ENCODE results near the gene SSH3.

The SSH3 gene

GRCh38 chr11:67300756-67301312 lies 2.5 kb upstream of the SSH3 start:
- Histone ChIP-seq H3K4me1 (ENCODE audit: control insufficient read depth, insufficient read depth, low read length, unreplicated experiment) (peaks cover 4% of the 10 kb centered on the region), H3K36me3 (ENCODE audit: insufficient read depth, low read length) (peaks cover 23% of the 10 kb centered on the region), H2AFZ (ENCODE audit: low read length, unreplicated experiment) (no peak overlapping the region), H3K79me2 (ENCODE audit: control insufficient read depth, insufficient read depth, low read length, unreplicated experiment) (peaks cover under 1% of the 10 kb centered on the region), H3K27ac (ENCODE audit: low read depth, low read length) (no peak overlapping the region), H3K4me3 (ENCODE audit: low read depth, low read length) (no peak overlapping the region), H3K27me3 (ENCODE audit: insufficient read depth, low read length) (no peaks in the 10 kb centered on the region)

- Histone ChIP-seq H3K27me3 (ENCODE audit: insufficient read depth, low read length) (no peaks in the 10 kb centered on the region), H3K4me3 (ENCODE audit: low read depth, low read length) (no peak overlapping the region), H3K27ac (ENCODE audit: low read depth, low read length) (no peak overlapping the region), H3K36me3 (ENCODE audit: insufficient read depth, low read length) (peaks cover 17% of the 10 kb centered on the region), H3K4me1 (ENCODE audit: control insufficient read depth, insufficient read depth, low read length, unreplicated experiment) (peaks cover 4% of the 10 kb centered on the region), H3K79me2 (ENCODE audit: control insufficient read depth, insufficient read depth, low read length, unreplicated experiment) (no peaks in the 10 kb centered on the region), H2AFZ (ENCODE audit: low read length, unreplicated experiment) (no peak overlapping the region)
These were observed 1.9 kb upstream of the SSH3 start for GRCh38 chr11:67301313-67301921.

- H3K4me3 ChIP-seq (ENCODE audit: low read depth, low read length), result no peak overlapping the region
- H3K79me2 ChIP-seq (ENCODE audit: control insufficient read depth, insufficient read depth, low read length, unreplicated experiment), result no peaks in the 10 kb centered on the region
- no peaks in the 10 kb centered on the region for H3K27me3 ChIP-seq (ENCODE audit: insufficient read depth, low read length)
- peaks cover 4% of the 10 kb centered on the region for H3K4me1 ChIP-seq (ENCODE audit: control insufficient read depth, insufficient read depth, low read length, unreplicated experiment)
- peaks cover 11% of the 10 kb centered on the region for H3K36me3 ChIP-seq (ENCODE audit: insufficient read depth, low read length)
- H3K27ac ChIP-seq (ENCODE audit: low read depth, low read length), result no peak overlapping the region
- no peak overlapping the region for H2AFZ ChIP-seq (ENCODE audit: low read length, unreplicated experiment)
These were observed 1.3 kb upstream of the SSH3 start for GRCh38 chr11:67301951-67302516.

GRCh38 chr11:67302571-67303131 lies 679 bp upstream of the SSH3 start:
- Histone ChIP-seq H3K4me1 (ENCODE audit: control insufficient read depth, insufficient read depth, low read length, unreplicated experiment) (peaks cover 4% of the 10 kb centered on the region), H3K36me3 (ENCODE audit: insufficient read depth, low read length) (peaks cover 10% of the 10 kb centered on the region; the same call in 1 of the 2 replicates), H3K4me3 (ENCODE audit: low read depth, low read length) (peak overlapping the region; percentile 82), H3K79me2 (ENCODE audit: control insufficient read depth, insufficient read depth, low read length, unreplicated experiment) (no peaks in the 10 kb centered on the region), H3K27me3 (ENCODE audit: insufficient read depth, low read length) (no peaks in the 10 kb centered on the region), H3K27ac (ENCODE audit: low read depth, low read length) (no peak overlapping the region), H2AFZ (ENCODE audit: low read length, unreplicated experiment) (no peak overlapping the region)

GRCh38 chr11:67303835-67304411 lies 593 bp downstream of the SSH3 start:
- Histone ChIP-seq H3K36me3 (ENCODE audit: insufficient read depth, low read length) (peaks cover 7% of the 10 kb centered on the region; the same call in 1 of the 2 replicates), H3K79me2 (ENCODE audit: control insufficient read depth, insufficient read depth, low read length, unreplicated experiment) (no peaks in the 10 kb centered on the region), H3K4me1 (ENCODE audit: control insufficient read depth, insufficient read depth, low read length, unreplicated experiment) (peaks cover 4% of the 10 kb centered on the region), H3K27me3 (ENCODE audit: insufficient read depth, low read length) (no peaks in the 10 kb centered on the region), H2AFZ (ENCODE audit: low read length, unreplicated experiment) (peak overlapping the region; percentile 51), H3K4me3 (ENCODE audit: low read depth, low read length) (peak overlapping the region; percentile 82), H3K27ac (ENCODE audit: low read depth, low read length) (no peak overlapping the region)

GRCh38 chr11:67304511-67305113 lies 1.3 kb downstream of the SSH3 start:
- Histone ChIP-seq H3K27me3 (ENCODE audit: insufficient read depth, low read length) (no peaks in the 10 kb centered on the region), H3K4me3 (ENCODE audit: low read depth, low read length) (peak overlapping the region; percentile 82), H3K4me1 (ENCODE audit: control insufficient read depth, insufficient read depth, low read length, unreplicated experiment) (peaks cover 4% of the 10 kb centered on the region), H3K27ac (ENCODE audit: low read depth, low read length) (no peak overlapping the region), H3K79me2 (ENCODE audit: control insufficient read depth, insufficient read depth, low read length, unreplicated experiment) (no peaks in the 10 kb centered on the region), H2AFZ (ENCODE audit: low read length, unreplicated experiment) (no peak overlapping the region), H3K36me3 (ENCODE audit: insufficient read depth, low read length) (peaks cover 2% of the 10 kb centered on the region; the same call in 1 of the 2 replicates)

- Histone ChIP-seq H3K4me1 (ENCODE audit: control insufficient read depth, insufficient read depth, low read length, unreplicated experiment) (peaks cover 4% of the 10 kb centered on the region), H3K36me3 (ENCODE audit: insufficient read depth, low read length) (no peaks in the 10 kb centered on the region), H3K4me3 (ENCODE audit: low read depth, low read length) (no peak overlapping the region), H2AFZ (ENCODE audit: low read length, unreplicated experiment) (no peak overlapping the region), H3K27ac (ENCODE audit: low read depth, low read length) (no peak overlapping the region), H3K27me3 (ENCODE audit: insufficient read depth, low read length) (no peaks in the 10 kb centered on the region), H3K79me2 (ENCODE audit: control insufficient read depth, insufficient read depth, low read length, unreplicated experiment) (no peaks in the 10 kb centered on the region)
These were observed 3.6 kb downstream of the SSH3 start for GRCh38 chr11:67306769-67307544.

GRCh38 chr11:67307545-67308001 lies 4.2 kb downstream of the SSH3 start:
- Histone ChIP-seq H3K4me3 (ENCODE audit: low read depth, low read length) (no peak overlapping the region), H3K36me3 (ENCODE audit: insufficient read depth, low read length) (no peaks in the 10 kb centered on the region), H3K27me3 (ENCODE audit: insufficient read depth, low read length) (no peaks in the 10 kb centered on the region), H3K4me1 (ENCODE audit: control insufficient read depth, insufficient read depth, low read length, unreplicated experiment) (peaks cover 4% of the 10 kb centered on the region), H3K79me2 (ENCODE audit: control insufficient read depth, insufficient read depth, low read length, unreplicated experiment) (no peaks in the 10 kb centered on the region), H2AFZ (ENCODE audit: low read length, unreplicated experiment) (no peak overlapping the region), H3K27ac (ENCODE audit: low read depth, low read length) (no peak overlapping the region)

- Histone ChIP-seq H3K27ac (ENCODE audit: low read depth, low read length) (no peak overlapping the region), H3K4me1 (ENCODE audit: control insufficient read depth, insufficient read depth, low read length, unreplicated experiment) (no peaks in the 10 kb centered on the region), H2AFZ (ENCODE audit: low read length, unreplicated experiment) (no peak overlapping the region), H3K27me3 (ENCODE audit: insufficient read depth, low read length) (no peaks in the 10 kb centered on the region), H3K4me3 (ENCODE audit: low read depth, low read length) (no peak overlapping the region), H3K79me2 (ENCODE audit: control insufficient read depth, insufficient read depth, low read length, unreplicated experiment) (no peaks in the 10 kb centered on the region), H3K36me3 (ENCODE audit: insufficient read depth, low read length) (no peaks in the 10 kb centered on the region)
These were observed 4.9 kb downstream of the SSH3 start for GRCh38 chr11:67308031-67308866.
